Psoas muscle (tissue), 8 donors: ENCODE results near the gene DNM3. TPM values are rescaled to one million over a fixed set of nuclear protein-coding genes. Genes with fewer than 3 reads are reported as not detected.

Experiments
- ATAC-seq, 4 donors: fragments of 200-7000 bp; cut with Tn5 transposase; one replicate each; pipeline ENCODE4 v1.9.1; 2020; ENCODE audit warnings: moderate library complexity in 3 of 4, mild to moderate bottlenecking in 2 of 4
- DNase-seq, 2 donors: peaks; one replicate each; pipeline ENCODE4 v3.0.0-alpha.2; 2020
- H3K27ac ChIP-seq: fragments of 200-600 bp; one replicate; pipeline ENCODE4 v1.8.0; 2022
- H3K27me3 ChIP-seq, 3 donors: fragments of 200-600 bp in 1 of 3; one replicate each; pipeline versions ENCODE4 v1.6.1 to v1.8.0; 2013 to 2022; ENCODE audit warnings: low read length in 2 of 3, mild to moderate bottlenecking in 2 of 3, moderate library complexity in 1 of 3; ENCODE audit not compliant: insufficient read depth in 3 of 3
- H3K36me3 ChIP-seq, 2 donors: fragments of 200-600 bp in 1 of 2; one replicate each; pipeline versions ENCODE4 v1.6.1 to v1.8.0; 2013 to 2022; ENCODE audit warnings: low read depth in 1 of 2, mild to moderate bottlenecking in 1 of 2, moderate library complexity in 1 of 2; ENCODE audit not compliant: insufficient read depth in 1 of 2
- H3K4me1 ChIP-seq: fragments of 200-600 bp; one replicate; pipeline ENCODE4 v1.8.0; 2022
- H3K4me3 ChIP-seq: fragments of 200-600 bp; one replicate; pipeline ENCODE4 v1.8.0; 2022; ENCODE audit warnings: mild to moderate bottlenecking
- H3K9me3 ChIP-seq: fragments of 200-600 bp; one replicate; pipeline ENCODE4 v1.8.0; 2022
- WGBS, 3 donors: extraction: QIAGEN DNeasy Blood & Tissue Kit; methylation state at CpG; one replicate each; pipeline versions ENCODE4 v1.1.6 to v1.1.7; 2013; 5-methylcytosine and 5-hydroxymethylcytosine counted together
- intact Hi-C, 2 donors: fragments of 100-400 bp; cut with DNase I; formaldehyde crosslinking; loops; one replicate each; pipeline versions ENCODE4 v1.11.0 to v1.14.2; 2022
- polyA plus RNA-seq, 3 donors: library from polyadenylated mRNA; stranded (reverse); fragments of 200-250 nt; gene quantifications; one replicate each; pipeline ENCODE4 v1.2.3, GENCODE V29; 2013
- total RNA-seq, 4 donors: library from RNA; stranded (reverse); fragmentation: NEBNext Ultra II Directional in 2 of 4; extraction: Animal tissue kit (Norgen Biotek cat#: 25700) in 2 of 4; gene quantifications; one replicate each; pipeline versions ENCODE4 v1.2.1 to v1.2.4, GENCODE V29; 2021 to 2023
- TF ChIP-seq, protein P1 (sequence below): fragments of 200-600 bp; IDR thresholded peaks from one replicate; pipeline ENCODE4 v1.8.0; 2022; ENCODE audit warnings: antibody characterized with exemption
- donor health status: healthy with polysubstance abuse.
- donor health status: DM: no; HTN: no; CAD: no; lungs with moderate emphysema.
- donor health status: Bipolar disorder and iron deficiency.
- donor health status: healthy.
- donor health status: DM: yes; HTN: yes; CAD: no.
- donor health status: DM: no; HTN: no; CAD: no.
- donor health status: DM: no; HTN: no; CAD: no.
- donor health status: DM: yes; HTN: yes; CAD: no.

Gene DNM3
- total and polyA plus RNA-seq, 7 donors: 0.31 to 1.0 (median 0.77) TPM

DNA sequence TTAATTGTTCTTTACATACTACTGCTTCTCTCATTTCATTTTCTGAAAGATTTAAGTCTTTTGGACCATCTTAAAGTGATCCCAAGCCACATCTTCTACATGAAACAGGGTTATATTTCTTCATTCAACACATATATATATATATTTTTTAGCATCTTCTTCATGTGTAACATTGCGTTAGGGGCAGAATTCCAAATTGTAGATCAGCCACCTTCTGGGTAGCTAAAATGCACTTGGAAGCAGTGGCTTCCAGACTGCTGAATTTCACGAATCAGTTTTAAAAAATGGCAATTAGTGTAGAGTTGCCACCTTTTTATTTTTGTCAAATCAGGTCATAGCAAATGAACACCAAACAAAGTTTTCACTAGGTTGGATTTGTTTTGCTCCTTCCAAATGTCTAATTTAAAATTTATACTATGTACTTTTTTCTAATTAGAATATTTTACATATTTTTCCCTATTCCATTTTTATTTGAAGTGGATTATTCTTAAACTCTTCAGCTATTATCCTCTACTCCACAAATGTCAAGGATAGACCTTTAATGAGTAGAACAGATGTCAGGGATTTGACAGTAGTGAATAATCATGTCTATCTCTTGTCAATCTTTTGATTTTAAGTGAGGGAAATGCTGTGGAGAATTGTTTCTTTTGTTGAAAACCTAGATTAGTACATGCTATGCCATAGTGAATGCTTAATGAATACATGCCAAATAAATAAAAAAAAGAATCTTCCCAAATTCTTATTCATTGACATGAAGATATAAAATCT lies 55.8 kb downstream of the DNM3 start:
- H3K9me3 ChIP-seq: no peaks in the 10 kb centered on the region
- WGBS, 3 donors: 83 to 88% (median 85%) methylated on average over 2 of the region's 2 CpGs
- no peaks in the 10 kb centered on the region for H3K27me3 ChIP-seq
- H3K36me3 ChIP-seq: no peaks in the 10 kb centered on the region
- intact Hi-C loops: no loop called here
- ATAC-seq (no peak), DNase-seq (no peak)
- TF ChIP-seq, protein P1, sequence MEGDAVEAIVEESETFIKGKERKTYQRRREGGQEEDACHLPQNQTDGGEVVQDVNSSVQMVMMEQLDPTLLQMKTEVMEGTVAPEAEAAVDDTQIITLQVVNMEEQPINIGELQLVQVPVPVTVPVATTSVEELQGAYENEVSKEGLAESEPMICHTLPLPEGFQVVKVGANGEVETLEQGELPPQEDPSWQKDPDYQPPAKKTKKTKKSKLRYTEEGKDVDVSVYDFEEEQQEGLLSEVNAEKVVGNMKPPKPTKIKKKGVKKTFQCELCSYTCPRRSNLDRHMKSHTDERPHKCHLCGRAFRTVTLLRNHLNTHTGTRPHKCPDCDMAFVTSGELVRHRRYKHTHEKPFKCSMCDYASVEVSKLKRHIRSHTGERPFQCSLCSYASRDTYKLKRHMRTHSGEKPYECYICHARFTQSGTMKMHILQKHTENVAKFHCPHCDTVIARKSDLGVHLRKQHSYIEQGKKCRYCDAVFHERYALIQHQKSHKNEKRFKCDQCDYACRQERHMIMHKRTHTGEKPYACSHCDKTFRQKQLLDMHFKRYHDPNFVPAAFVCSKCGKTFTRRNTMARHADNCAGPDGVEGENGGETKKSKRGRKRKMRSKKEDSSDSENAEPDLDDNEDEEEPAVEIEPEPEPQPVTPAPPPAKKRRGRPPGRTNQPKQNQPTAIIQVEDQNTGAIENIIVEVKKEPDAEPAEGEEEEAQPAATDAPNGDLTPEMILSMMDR: no peak
- no peaks in the 10 kb centered on the region for H3K4me1 ChIP-seq
- no peak overlapping the region for H3K4me3 ChIP-seq
- no peak overlapping the region for H3K27ac ChIP-seq

DNA sequence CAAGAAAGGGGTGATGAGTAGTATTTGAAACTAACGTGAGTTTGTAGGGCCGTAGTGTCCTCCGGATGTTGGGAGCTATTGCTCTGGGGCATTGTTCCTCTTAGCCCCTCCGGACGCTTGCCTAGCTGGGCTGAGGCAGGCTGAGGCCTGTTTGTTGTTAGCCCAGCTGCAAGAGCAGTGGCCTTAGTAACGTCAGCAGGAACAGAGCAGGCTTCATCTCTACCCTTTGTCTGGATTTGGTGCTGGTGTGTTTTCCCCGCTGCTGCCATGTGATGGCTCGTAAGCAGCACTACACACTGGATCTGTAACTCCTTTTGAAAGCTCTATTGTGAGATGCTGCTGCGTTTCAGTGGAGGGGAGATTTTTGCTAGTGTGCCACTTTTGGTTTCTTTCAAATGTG lies 57.6 kb downstream of the DNM3 start:
- Histone ChIP-seq H3K27me3 (no peaks in the 10 kb centered on the region), H3K4me3 (no peak overlapping the region), H3K9me3 (no peaks in the 10 kb centered on the region), H3K4me1 (no peaks in the 10 kb centered on the region), H3K27ac (no peak overlapping the region), H3K36me3 (no peaks in the 10 kb centered on the region)
- ATAC-seq (no peak), DNase-seq (no peak)
- 41 to 49% (median 47%) methylated on average over 9 of the region's 9 CpGs for WGBS, 3 donors
- TF ChIP-seq, protein P1: no peak
- intact Hi-C loops: no loop called here

DNA sequence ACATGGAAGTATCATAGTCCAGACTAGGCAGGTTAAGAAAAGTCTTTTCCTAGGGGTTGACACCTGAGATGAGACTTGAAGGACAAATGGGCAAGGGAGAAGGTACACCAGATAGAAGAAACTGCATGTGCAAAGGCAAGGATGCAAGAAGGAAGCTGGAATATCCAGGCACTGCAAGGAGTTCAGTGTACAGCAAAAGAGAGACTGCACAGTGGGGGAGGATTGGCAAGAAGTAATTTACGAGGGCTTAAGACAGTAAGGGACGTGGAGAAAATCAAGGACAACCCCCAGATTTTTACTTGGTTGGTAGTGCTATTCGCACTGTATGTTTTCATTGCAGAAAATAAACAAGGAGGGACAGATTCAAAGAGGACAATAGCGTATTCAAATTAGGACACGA lies 58.5 kb downstream of the DNM3 start:
- DNase-seq (no peak), ATAC-seq (no peak)
- Histone ChIP-seq H3K27ac (no peak overlapping the region), H3K36me3 (no peaks in the 10 kb centered on the region), H3K27me3 (no peaks in the 10 kb centered on the region), H3K9me3 (no peaks in the 10 kb centered on the region), H3K4me1 (no peaks in the 10 kb centered on the region), H3K4me3 (no peak overlapping the region)
- intact Hi-C loops: no loop called here
- WGBS, 3 donors: 88 to 94% (median 93%) methylated on average over 5 of the region's 5 CpGs
- TF ChIP-seq, protein P1: no peak

DNA sequence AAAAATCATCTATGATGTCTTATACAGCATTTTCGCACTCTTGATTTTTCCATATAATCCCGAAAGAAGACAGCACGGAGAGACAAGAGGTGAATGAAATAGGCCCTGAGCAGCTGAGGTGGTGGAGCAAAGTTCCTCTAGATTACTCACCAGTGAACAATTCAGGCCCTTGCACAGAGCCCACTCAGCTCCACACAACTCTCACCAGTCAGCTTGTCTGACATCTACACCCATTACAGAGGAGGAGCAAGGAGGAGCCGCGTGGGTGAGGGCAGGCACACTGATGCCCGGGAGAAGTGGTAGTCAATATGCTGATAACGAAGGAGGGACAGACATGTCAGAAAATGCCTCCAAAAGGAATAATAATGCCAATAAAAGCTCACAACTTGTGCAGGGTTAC lies 59.9 kb downstream of the DNM3 start:
- intact Hi-C loops: no loop called here
- Histone ChIP-seq H3K9me3 (no peaks in the 10 kb centered on the region), H3K36me3 (no peaks in the 10 kb centered on the region), H3K27me3 (no peaks in the 10 kb centered on the region), H3K27ac (no peak overlapping the region), H3K4me3 (no peak overlapping the region), H3K4me1 (no peaks in the 10 kb centered on the region)
- no peak for ATAC-seq
- no peak for DNase-seq
- 87 to 94% (median 93%) methylated on average over 7 of the region's 7 CpGs for WGBS, 3 donors
- TF ChIP-seq, protein P1: no peak

DNA sequence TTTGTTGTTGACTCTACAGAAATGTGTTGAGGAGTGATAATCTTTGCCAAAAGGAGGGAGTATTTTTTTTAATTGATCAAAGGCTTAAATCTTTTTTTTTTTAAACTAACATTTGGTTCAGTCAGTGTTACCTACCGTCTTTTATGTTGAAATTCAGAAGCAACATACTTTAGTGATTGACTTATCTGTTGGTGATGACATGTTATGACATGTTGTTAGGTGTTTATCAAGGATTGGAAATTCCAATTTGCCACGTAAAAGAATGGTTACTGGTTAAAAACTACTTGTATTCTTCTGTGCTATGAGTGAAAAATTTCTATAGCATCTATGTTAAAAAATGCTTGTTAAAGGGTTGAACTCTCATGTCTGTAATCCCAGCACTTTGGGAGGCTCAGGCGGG lies 61.2 kb downstream of the DNM3 start:
- H3K9me3 ChIP-seq: no peaks in the 10 kb centered on the region
- no peaks in the 10 kb centered on the region for H3K36me3 ChIP-seq
- TF ChIP-seq, protein P1: no peak
- no peaks in the 10 kb centered on the region for H3K27me3 ChIP-seq
- H3K4me3 ChIP-seq: no peak overlapping the region
- H3K4me1 ChIP-seq: no peaks in the 10 kb centered on the region
- 72 to 79% (median 77%) methylated on average over 3 of the region's 3 CpGs for WGBS, 3 donors
- no peak for ATAC-seq
- intact Hi-C loops: no loop called here
- no peak for DNase-seq
- H3K27ac ChIP-seq: no peak overlapping the region
